IPS DF 19.7 (cell line): Measurements from ENCODE around the gene USP27X.

Source experiments
- DNase-seq: peaks from one replicate; pipeline ENCODE4 v3.0.0-alpha.2; 2013; ENCODE audit warnings: low read depth, low spot score

USP27X gene

GRCh38 chrX:49878834-49879655, at the start of gene USP27X:
USP27X (plus strand) TSS chrX:49879484; CDS start chrX:49880308, 824 bp downstream.
- DNase-seq, result peak; percentile 25

DNA sequence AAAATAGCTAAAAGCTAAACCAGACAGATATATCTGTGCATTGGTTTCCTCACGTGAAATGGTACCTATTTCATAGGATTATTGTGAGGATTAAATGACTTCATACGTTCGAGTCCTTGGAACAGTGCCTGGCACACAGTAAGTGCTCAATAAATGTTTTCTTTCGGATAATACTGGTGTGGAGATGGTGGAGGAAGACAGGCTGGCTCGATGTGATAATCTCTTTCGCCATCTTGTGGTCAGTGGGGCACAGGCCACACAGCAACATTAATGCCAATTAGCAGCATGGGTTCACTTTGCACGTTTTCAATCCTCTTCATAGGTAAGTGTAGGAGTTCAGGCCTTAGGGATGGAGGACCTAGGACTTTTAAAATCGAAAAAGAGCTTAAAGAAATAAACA, 40.9 kb upstream of the USP27X start:
- DNase-seq, result no peak

GRCh38 chrX:49840679-49841078, 38.6 kb upstream of the USP27X start:
- DNase-seq, result peak; percentile 23

- DNase-seq, result no peak
These were observed 36.7 kb upstream of the USP27X start for GRCh38 chrX:49842621-49843020.

GRCh38 chrX:49844611-49845010, 34.7 kb upstream of the USP27X start:
- no peak for DNase-seq

DNA sequence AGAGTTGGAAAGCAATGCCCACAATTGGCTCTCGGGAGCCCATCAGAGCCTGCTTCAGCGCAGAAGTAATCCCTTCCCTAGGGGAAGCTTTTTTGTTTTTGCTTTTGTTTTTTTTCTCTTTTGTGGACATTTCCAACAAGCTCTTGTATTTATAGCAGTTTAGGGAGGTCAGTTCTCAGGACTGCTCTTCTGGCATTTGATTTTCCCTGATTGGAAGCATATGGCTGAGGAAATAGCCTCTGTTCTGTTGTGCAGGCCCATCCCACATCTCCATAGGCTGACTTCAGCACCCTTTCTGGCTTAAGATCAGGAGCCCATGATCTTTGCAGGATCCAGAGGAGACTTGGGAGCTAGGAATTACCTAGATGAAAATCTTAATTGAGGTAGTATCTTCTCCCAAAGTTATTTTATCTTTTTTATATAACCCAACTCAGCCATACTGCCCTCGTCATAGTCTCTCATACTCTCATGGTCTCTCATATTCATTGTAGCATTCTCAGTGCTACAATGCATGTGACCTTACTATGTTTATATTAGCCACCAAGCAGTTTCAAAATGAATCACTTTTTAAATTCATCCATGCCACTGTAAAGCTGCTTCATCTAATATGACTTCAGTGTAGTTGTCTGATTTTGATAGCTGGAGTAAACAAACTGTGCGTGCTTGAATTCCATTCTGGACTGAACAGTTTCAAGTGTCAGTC, 33.4 kb upstream of the USP27X start:
- no peak for DNase-seq

GRCh38 chrX:49846522-49846921, 32.8 kb upstream of the USP27X start:
- no peak for DNase-seq

- DNase-seq, result no peak
These were observed 31.0 kb upstream of the USP27X start for GRCh38 chrX:49848275-49848674.

DNA sequence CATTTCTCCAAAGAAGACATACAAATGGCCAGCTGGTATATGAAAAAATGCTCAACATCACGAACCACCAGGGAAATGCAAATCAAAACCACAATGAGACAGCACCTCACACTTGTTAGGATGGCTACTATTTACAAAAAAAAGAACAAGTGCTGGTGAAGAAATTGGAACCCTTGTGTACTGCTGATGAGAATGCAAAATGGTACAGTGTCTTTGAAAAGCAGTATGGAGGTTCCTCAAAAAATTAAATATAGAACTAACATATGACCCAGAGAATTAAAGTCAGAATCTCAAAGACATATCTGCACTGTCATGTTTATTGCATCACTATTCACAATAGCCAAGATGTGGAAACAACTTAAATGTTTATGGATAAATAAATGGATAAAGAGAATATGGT, 29.3 kb upstream of the USP27X start:
- DNase-seq, result no peak

DNA sequence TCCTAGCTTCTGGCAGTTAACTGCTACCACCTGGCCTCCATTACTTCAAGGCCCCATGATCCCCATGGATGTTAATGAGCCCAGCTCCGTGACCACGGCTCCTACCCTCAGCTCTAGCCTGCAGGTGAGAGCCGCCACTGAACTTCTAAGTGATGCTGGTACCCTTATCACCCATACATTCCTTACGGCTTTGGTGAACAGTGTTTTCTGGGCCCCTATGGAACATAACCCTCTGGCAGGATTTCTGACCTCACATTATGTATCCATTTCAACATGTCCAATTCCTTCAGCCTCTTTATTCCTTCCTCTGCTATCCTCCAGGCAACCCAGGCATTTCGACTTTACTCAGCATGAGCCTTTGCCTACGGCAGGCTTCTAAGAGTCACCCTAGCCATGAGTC, 25.6 kb upstream of the USP27X start:
- DNase-seq, result no peak

DNA sequence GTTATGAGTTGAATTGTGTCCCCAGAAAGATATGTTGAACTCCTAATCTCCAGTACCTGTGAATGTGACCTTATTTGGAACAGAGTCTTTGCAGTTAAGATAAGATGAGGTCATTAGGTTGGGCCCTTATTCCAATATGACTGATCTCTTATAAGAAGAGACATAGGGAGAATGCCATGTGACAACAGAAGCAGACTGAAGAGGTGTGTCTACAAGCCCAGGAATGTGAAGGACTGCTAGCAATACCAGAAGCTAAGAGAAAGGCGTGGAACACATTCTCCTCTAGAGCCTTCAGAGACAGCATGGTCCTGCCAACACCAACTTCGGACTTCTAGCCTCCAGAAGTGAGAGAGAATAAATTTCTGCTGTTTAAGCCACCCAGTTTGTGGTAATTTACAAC, 22.5 kb upstream of the USP27X start:
- DNase-seq, result no peak

GRCh38 chrX:49858341-49858740, 20.9 kb upstream of the USP27X start:
- DNase-seq, result no peak

DNA sequence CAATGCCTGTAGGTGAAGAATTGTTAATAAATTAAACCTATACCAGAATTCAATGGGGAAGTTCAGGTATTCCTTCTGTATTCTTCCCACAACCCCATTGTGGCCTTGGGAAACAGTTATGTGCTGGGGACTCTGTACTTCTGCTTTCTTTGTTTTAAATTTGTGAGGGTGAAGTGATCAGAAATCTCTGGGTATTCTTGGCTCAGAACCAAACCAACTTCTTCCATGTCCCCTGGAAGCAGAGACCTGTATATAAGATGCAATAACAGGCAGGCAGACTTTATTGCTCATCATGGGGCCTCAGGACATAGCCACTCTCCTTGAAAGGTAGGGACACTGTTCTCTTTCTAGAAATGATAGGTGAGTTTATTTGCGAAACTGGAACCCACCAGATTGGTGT, 19.8 kb upstream of the USP27X start:
- no peak for DNase-seq

- DNase-seq, result no peak
These were observed 18.3 kb upstream of the USP27X start for GRCh38 chrX:49860867-49861535.

DNA sequence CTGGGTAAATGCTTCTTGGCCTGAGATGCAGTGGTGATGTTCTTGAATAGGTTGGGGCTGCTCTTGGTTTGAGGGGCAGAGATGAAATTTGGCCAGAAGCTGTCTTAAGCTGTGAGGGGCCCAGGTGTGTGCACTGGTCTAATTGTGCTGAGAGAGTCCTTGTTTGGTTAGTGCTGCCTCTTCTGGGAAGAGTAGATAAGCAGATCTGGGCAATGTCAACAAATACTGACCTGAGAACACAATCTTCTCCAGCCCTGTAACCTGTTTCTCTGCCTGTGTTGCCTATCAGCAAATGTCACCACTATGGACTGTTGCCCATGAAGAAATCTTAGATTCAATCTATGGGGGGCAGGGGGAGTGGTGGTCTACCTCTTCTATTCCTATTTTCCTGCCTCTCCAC, 17.2 kb upstream of the USP27X start:
- DNase-seq, result no peak

DNA sequence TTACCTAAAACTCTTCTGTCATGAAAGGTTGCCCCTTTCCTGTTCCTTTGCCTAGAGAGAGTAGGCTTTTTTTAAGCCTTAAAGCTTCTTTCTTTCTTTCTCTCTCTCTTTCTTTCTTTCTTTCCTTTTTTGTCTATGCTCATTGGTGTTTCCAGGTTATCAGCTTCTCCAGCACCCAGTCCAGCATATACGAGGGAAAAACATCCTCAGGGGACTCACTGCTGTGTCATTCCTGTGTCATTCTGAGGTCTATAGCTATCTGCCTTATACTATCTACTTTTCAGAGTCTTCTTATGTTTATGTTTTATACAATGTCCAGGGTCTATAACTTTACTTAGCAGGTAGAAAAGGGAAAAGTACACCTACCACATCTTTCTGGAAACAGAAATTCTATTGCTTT, 10.5 kb upstream of the USP27X start:
- no peak for DNase-seq

GRCh38 chrX:49876750-49877149, 2.5 kb upstream of the USP27X start:
- no peak for DNase-seq

DNA sequence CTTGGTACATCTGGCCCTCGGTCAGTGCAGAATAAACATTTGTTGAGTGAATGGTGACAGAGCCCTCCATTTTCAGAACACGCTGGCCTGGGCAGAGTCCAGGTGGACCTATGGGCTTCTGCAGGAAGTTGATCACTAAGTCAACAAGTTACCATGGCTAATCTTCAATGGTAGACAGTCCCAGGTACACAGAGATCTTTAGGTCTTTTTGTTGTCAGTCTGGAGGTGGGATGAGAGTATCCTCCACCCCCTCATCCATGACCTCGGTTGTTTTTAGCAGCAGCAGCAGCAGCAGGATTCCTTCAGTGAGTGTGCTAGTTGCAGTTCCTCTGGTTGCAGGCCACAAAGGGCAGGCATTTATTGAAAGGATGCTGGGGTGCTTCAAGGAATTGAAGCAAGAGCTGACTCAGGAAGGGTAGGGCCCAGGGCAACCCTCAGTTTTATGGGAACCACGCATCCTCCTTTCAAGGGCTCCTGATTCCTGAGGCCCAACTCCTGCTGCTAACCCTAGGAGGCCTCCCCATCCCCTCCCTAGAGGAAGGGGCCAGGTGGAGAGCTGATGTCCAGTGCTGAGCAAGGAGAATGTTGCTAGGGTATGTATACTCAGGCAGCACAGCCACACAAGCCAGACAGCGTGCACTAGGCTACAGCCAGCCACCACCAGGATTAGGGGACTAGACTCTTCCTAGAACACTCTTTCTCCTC, 1.7 kb upstream of the USP27X start:
- no peak for DNase-seq

- DNase-seq, result no peak
These were observed 1.0 kb upstream of the USP27X start for GRCh38 chrX:49878128-49878833.

DNA sequence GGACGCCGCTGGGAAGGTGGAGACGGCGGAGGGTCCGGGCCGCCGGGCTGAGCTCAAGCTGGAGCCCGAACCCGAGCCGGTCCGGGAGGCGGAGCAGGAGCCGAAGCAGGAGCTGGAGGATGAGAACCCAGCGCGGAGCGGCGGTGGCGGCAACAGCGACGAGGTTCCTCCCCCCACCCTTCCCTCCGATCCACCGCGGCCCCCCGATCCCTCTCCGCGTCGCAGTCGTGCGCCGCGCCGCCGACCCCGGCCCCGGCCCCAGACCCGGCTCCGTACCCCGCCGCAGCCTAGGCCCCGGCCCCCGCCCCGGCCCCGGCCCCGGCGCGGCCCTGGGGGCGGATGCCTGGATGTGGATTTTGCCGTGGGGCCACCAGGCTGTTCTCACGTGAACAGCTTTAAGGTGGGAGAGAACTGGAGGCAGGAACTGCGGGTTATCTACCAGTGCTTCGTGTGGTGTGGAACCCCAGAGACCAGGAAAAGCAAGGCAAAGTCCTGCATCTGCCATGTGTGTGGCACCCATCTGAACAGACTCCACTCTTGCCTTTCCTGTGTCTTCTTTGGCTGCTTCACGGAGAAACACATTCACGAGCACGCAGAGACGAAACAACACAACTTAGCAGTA, 483 bp downstream of the USP27X start:
- DNase-seq, result no peak

- no peak for DNase-seq
These were observed 1.4 kb downstream of the USP27X start for GRCh38 chrX:49880668-49881067.
